Activated B cell treated with CpG ODN at 0.5 μM for 24 hours (primary cell): ENCODE measurements around the gene FARSA. TPM values are rescaled to one million over a fixed set of nuclear protein-coding genes. Genes with fewer than 3 reads are reported as not detected.

ENCODE experiments used
- ATAC-seq: fragments of 200-7000 bp; cut with Tn5 transposase; one replicate; pipeline ENCODE4 v1.10.0; 2021; ENCODE audit warnings: low read depth, mild to moderate bottlenecking, moderate library complexity
- CTCF ChIA-PET: fragments of 350-600 bp; sonication (Branson Sonifier 250); formaldehyde crosslinking; loops from one replicate; lab custom pipeline; 2021; ENCODE audit warnings: antibody characterized with exemption; lab: Charles Lee
- POLR2A ChIA-PET: fragments of 350-600 bp; sonication (Branson Sonifier 250); formaldehyde crosslinking; loops from one replicate; lab custom pipeline; 2021; ENCODE audit warnings: antibody characterized with exemption; lab: Charles Lee
- DNase-seq: peaks from one replicate; pipeline ENCODE4 v3.0.0; 2022
- H3K27ac Mint-ChIP-seq: one replicate; pipeline ENCODE4 v1.8.0; 2020; ENCODE audit warnings: mixed read lengths
- H3K27me3 Mint-ChIP-seq: one replicate; pipeline ENCODE4 v1.8.0; 2021; ENCODE audit warnings: mixed read lengths
- H3K36me3 Mint-ChIP-seq: one replicate; pipeline ENCODE4 v1.8.0; 2021; ENCODE audit warnings: low read depth, mixed read lengths
- H3K4me1 Mint-ChIP-seq: one replicate; pipeline ENCODE4 v1.8.0; 2021; ENCODE audit warnings: mixed read lengths
- H3K4me3 Mint-ChIP-seq: one replicate; pipeline ENCODE4 v1.8.0; 2020; ENCODE audit warnings: mild to moderate bottlenecking, mixed read lengths
- H3K9me3 Mint-ChIP-seq: one replicate; pipeline ENCODE4 v1.8.0; 2020; ENCODE audit warnings: mixed read lengths
- CTCF ChIP-seq: fragments of 200-600 bp; IDR thresholded peaks from one replicate; pipeline ENCODE4 v1.8.0; 2022; ENCODE audit warnings: antibody characterized with exemption, mild to moderate bottlenecking
- intact Hi-C: fragments of 100-400 bp; cut with micrococcal nuclease; formaldehyde crosslinking; loops from one replicate; pipeline ENCODE4 v1.15.1; 2024
- total RNA-seq: library from RNA; stranded (reverse); gene quantifications from 2 replicates; pipeline ENCODE4 v1.2.3, GENCODE V29; 2022

FARSA gene
- total RNA-seq, 1 donor from 2014 or later: 76.1 TPM

- ChIA-PET CTCF (interaction anchor here (0.9 kb wide), 1 partner anchor 24 kb away, joined by 3 read pairs; the partner anchor contains the start of gene GCDH), POLR2A (interaction anchor here (0.6 to 2.4 kb wide), 5 partner anchors 19 to 121 kb away, joined by 3 to 8 read pairs (median 3); partner anchors contain the start of genes FARSA and GCDH)
- TF ChIP-seq CTCF: no peak
- H3K4me1 Mint-ChIP-seq: peaks cover 16% of the 10 kb centered on the region
- no peaks in the 10 kb centered on the region for H3K27me3 Mint-ChIP-seq
- ATAC-seq: peak; percentile 53
- no peak overlapping the region for H3K27ac Mint-ChIP-seq
- DNase-seq: no peak
- H3K36me3 Mint-ChIP-seq: peaks cover under 1% of the 10 kb centered on the region
- intact Hi-C loops: no loop called here
- H3K4me3 Mint-ChIP-seq: no peak overlapping the region
- H3K9me3 Mint-ChIP-seq: no peaks in the 10 kb centered on the region
These were observed 19.4 kb downstream of the FARSA start for GRCh38 chr19:12913851-12914690.

GRCh38 chr19:12913011-12913561, 20.4 kb downstream of the FARSA start:
- Mint-ChIP-seq H3K4me3 (no peak overlapping the region), H3K4me1 (peaks cover 12% of the 10 kb centered on the region), H3K36me3 (no peaks in the 10 kb centered on the region), H3K27me3 (no peaks in the 10 kb centered on the region), H3K9me3 (no peaks in the 10 kb centered on the region), H3K27ac (no peak overlapping the region)
- ChIA-PET CTCF (interaction anchor here (0.8 to 0.9 kb wide), 2 partner anchors 23 to 151 kb away, joined by 3 read pairs; partner anchors contain the start of gene GCDH), POLR2A (interaction anchor here (0.7 to 2.4 kb wide), 4 partner anchors 20 to 37 kb away, joined by 3 to 8 read pairs (median 4); partner anchors contain the start of genes FARSA and GCDH)
- no peak for DNase-seq
- TF ChIP-seq CTCF: no peak
- ATAC-seq: no peak
- intact Hi-C loops: no loop called here

GRCh38 chr19:12912571-12912970, 20.9 kb downstream of the FARSA start:
- Mint-ChIP-seq H3K36me3 (no peaks in the 10 kb centered on the region), H3K27me3 (no peaks in the 10 kb centered on the region), H3K9me3 (no peaks in the 10 kb centered on the region), H3K4me3 (no peak overlapping the region), H3K27ac (no peak overlapping the region), H3K4me1 (peaks cover 12% of the 10 kb centered on the region)
- ChIA-PET POLR2A (interaction anchor here (0.7 to 1.2 kb wide), 3 partner anchors 22 to 37 kb away, joined by 3 to 5 read pairs (median 3); partner anchors contain the start of gene GCDH), CTCF (interaction anchor here (0.8 kb wide), 1 partner anchor 150 kb away, joined by 3 read pairs; no protein-coding TSS in a partner anchor)
- no peak for DNase-seq
- intact Hi-C loops: no loop called here
- TF ChIP-seq CTCF: no peak
- no peak for ATAC-seq

GRCh38 chr19:12907166-12907565, 26.3 kb downstream of the FARSA start:
- H3K27me3 Mint-ChIP-seq: no peaks in the 10 kb centered on the region
- H3K27ac Mint-ChIP-seq: no peak overlapping the region
- DNase-seq (no peak), ATAC-seq (no peak)
- ChIA-PET POLR2A (no interaction called here), CTCF (interaction anchor here (0.6 kb wide), 1 partner anchor 780 kb away, joined by 3 read pairs; no protein-coding TSS in a partner anchor)
- H3K4me1 Mint-ChIP-seq: no peaks in the 10 kb centered on the region
- H3K9me3 Mint-ChIP-seq: no peaks in the 10 kb centered on the region
- H3K36me3 Mint-ChIP-seq: no peaks in the 10 kb centered on the region
- H3K4me3 Mint-ChIP-seq: no peak overlapping the region
- TF ChIP-seq CTCF: no peak
- intact Hi-C loops: no loop called here
